22Rv1 (cell line): ENCODE results near the gene DHRS7.

Experiments
- H3K27ac ChIP-seq: fragments of 450-650 bp; 2 replicates; pipeline ENCODE4 v1.5.1; 2017
- ZFX ChIP-seq: fragments of 450-650 bp; IDR thresholded peaks from 2 replicates; pipeline ENCODE4 v1.6.1; 2017; ENCODE audit warnings: antibody characterized with exemption, borderline replicate concordance
- TF ChIP-seq, protein P1 (sequence below): fragments of 450-650 bp; IDR thresholded peaks from 2 replicates; pipeline ENCODE4 v1.5.1; 2017; ENCODE audit warnings: mild to moderate bottlenecking

DHRS7 gene, protein sequence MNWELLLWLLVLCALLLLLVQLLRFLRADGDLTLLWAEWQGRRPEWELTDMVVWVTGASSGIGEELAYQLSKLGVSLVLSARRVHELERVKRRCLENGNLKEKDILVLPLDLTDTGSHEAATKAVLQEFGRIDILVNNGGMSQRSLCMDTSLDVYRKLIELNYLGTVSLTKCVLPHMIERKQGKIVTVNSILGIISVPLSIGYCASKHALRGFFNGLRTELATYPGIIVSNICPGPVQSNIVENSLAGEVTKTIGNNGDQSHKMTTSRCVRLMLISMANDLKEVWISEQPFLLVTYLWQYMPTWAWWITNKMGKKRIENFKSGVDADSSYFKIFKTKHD

DNA sequence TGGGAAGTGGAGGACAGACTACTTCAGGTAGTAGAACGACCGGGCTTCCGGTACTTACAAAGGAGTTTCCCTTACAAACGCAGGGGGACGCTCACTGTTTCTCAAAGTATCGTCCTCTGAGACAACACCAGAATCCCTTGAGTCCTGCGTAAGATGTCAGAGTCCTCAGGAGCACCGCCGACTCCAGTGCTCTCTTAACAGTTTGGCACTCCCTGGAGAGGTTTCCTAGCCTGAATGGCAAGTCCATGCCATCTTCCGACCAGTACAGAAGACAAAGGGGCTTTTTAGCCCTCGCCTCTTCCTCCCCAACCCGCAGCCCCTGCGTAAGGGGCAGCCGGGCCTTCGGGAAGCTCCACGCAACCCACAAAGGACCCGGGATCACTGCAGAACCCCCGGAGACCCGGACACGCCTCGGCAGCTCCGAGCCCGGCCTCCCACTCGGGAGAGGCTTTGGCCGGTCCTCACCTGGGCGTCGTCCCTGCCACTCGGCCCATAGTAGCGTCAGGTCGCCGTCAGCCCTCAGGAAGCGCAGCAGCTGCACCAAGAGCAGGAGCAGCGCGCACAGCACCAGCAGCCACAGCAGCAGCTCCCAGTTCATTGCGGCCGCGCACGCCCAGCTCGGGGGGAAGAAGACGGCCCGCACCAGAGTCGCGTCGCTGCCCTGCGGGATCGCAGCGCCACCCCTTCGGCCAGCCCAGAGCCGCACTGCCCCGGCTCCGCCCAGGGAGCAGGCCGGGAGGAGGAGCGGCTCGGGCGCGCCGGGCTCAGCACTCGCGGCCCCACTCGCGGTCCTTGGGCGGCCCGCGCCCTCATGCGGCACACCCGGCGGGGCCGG lies at the start of gene DHRS7:
Gene DHRS7 (minus strand): TSS at position 687 of the 835 bp plus-strand sequence. CDS start 89 bp downstream, at position 598.
- H3K27ac ChIP-seq = peak within 1 kb of the TSS; percentile 91
- no peak for TF ChIP-seq ZFX
- TF ChIP-seq, protein P1, sequence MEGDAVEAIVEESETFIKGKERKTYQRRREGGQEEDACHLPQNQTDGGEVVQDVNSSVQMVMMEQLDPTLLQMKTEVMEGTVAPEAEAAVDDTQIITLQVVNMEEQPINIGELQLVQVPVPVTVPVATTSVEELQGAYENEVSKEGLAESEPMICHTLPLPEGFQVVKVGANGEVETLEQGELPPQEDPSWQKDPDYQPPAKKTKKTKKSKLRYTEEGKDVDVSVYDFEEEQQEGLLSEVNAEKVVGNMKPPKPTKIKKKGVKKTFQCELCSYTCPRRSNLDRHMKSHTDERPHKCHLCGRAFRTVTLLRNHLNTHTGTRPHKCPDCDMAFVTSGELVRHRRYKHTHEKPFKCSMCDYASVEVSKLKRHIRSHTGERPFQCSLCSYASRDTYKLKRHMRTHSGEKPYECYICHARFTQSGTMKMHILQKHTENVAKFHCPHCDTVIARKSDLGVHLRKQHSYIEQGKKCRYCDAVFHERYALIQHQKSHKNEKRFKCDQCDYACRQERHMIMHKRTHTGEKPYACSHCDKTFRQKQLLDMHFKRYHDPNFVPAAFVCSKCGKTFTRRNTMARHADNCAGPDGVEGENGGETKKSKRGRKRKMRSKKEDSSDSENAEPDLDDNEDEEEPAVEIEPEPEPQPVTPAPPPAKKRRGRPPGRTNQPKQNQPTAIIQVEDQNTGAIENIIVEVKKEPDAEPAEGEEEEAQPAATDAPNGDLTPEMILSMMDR = peak; percentile 80

GRCh38 chr14:60214415-60215126 lies 49.4 kb upstream of the DHRS7 start:
- TF ChIP-seq, protein P1 = no peak
- TF ChIP-seq ZFX = no peak
- H3K27ac ChIP-seq = no peak overlapping the region

- H3K27ac ChIP-seq = no peak overlapping the region
- TF ChIP-seq, protein P1 = no peak
- TF ChIP-seq ZFX = no peak
Measured at GRCh38 chr14:60214003-60214402, 48.8 kb upstream of the DHRS7 start.

GRCh38 chr14:60212503-60213371 lies 47.5 kb upstream of the DHRS7 start:
- TF ChIP-seq, protein P1 = no peak
- no peak for TF ChIP-seq ZFX

GRCh38 chr14:60211153-60211552 lies 46.0 kb upstream of the DHRS7 start:
- TF ChIP-seq, protein P1 = no peak
- TF ChIP-seq ZFX = no peak
- H3K27ac ChIP-seq = no peak overlapping the region

More at GRCh38 chr14:60212503-60213371, 47.5 kb upstream of the DHRS7 start:
- H3K27ac ChIP-seq = no peak overlapping the region

GRCh38 chr14:60210703-60211102 lies 45.5 kb upstream of the DHRS7 start:
- TF ChIP-seq, protein P1 = no peak
- no peak for TF ChIP-seq ZFX
- H3K27ac ChIP-seq = no peak overlapping the region
